ENCODE measurements around the gene TMEM125. TPM values are rescaled to one million over a fixed set of nuclear protein-coding genes. Genes with fewer than 3 reads are reported as not detected.

The TMEM125 gene
- total RNA-seq, 2 donors from 2014 or later = 0.70 to 2.1 TPM

GRCh38 chr1:43272576-43273571 lies 3.1 kb downstream of the TMEM125 start:
- Histone ChIP-seq H3K36me3 (no peaks in the 10 kb centered on the region), H3K4me3 (no peak overlapping the region), H3K27ac (no peak overlapping the region), H3K4me1 (peaks cover 0 to 20% of the 10 kb centered on the region in 2 donors), H3K9me3 (no peaks in the 10 kb centered on the region), H3K27me3 (no peaks in the 10 kb centered on the region)
- DNase-seq (ENCODE audit: low spot score) = no peak
- TF ChIP-seq CTCF (IDR thresholded peaks at IDR 0.05) = no peak

- no peak overlapping the region for H3K4me3 ChIP-seq
- H3K27ac ChIP-seq = no peak overlapping the region
- H3K9me3 ChIP-seq = no peaks in the 10 kb centered on the region
- H3K27me3 ChIP-seq = no peaks in the 10 kb centered on the region
- peaks cover 0 to 20% of the 10 kb centered on the region in 2 donors for H3K4me1 ChIP-seq
- no peak for DNase-seq (ENCODE audit: low spot score)
- TF ChIP-seq CTCF (IDR thresholded peaks at IDR 0.05) = no peak
- H3K36me3 ChIP-seq = no peaks in the 10 kb centered on the region
These were observed 3.9 kb downstream of the TMEM125 start for GRCh38 chr1:43273708-43274107.

GRCh38 chr1:43274125-43274803 lies 4.5 kb downstream of the TMEM125 start:
- H3K4me3 ChIP-seq = no peak overlapping the region

GRCh38 chr1:43274804-43275180 lies 5.0 kb downstream of the TMEM125 start:
- H3K4me1 ChIP-seq = peaks cover 0 to 20% of the 10 kb centered on the region in 2 donors
- H3K4me3 ChIP-seq = no peak overlapping the region
- H3K27ac ChIP-seq = no peak overlapping the region
- no peaks in the 10 kb centered on the region for H3K27me3 ChIP-seq
- no peak for TF ChIP-seq CTCF (IDR thresholded peaks at IDR 0.05)
- H3K36me3 ChIP-seq = no peaks in the 10 kb centered on the region
- DNase-seq (ENCODE audit: low spot score) = no peak
- no peaks in the 10 kb centered on the region for H3K9me3 ChIP-seq

More at GRCh38 chr1:43274125-43274803, 4.5 kb downstream of the TMEM125 start:
- no peak for DNase-seq (ENCODE audit: low spot score)
- Histone ChIP-seq H3K27me3 (no peaks in the 10 kb centered on the region), H3K36me3 (no peaks in the 10 kb centered on the region), H3K9me3 (no peaks in the 10 kb centered on the region), H3K4me1 (peaks cover 0 to 20% of the 10 kb centered on the region in 2 donors), H3K27ac (no peak overlapping the region)
- TF ChIP-seq CTCF (IDR thresholded peaks at IDR 0.05) = no peak

GRCh38 chr1:43275826-43276620 lies 6.2 kb downstream of the TMEM125 start:
- peaks cover 0 to 11% of the 10 kb centered on the region in 2 donors for H3K4me1 ChIP-seq
- no peak overlapping the region for H3K27ac ChIP-seq
- H3K9me3 ChIP-seq = no peaks in the 10 kb centered on the region
- TF ChIP-seq CTCF (IDR thresholded peaks at IDR 0.05) = no peak
- no peaks in the 10 kb centered on the region for H3K27me3 ChIP-seq
- H3K4me3 ChIP-seq = no peak overlapping the region
- H3K36me3 ChIP-seq = no peaks in the 10 kb centered on the region
- DNase-seq (ENCODE audit: low spot score) = no peak
